Putamen (tissue), 1 donor: Measurements from ENCODE around the gene GLCCI1.
A peak's percentile ranks its signal among the peaks of the same experiment; 100 is the strongest.

ENCODE experiments used
- DNase-seq: peaks from one replicate; pipeline ENCODE4 v3.0.0-alpha.2; 2016; ENCODE audit warnings: low spot score

GLCCI1 gene

GRCh38 chr7:7962851-7963250 is 5.7 kb upstream of the GLCCI1 start:
- DNase-seq: no peak

GRCh38 chr7:7964250-7964649 is 4.3 kb upstream of the GLCCI1 start:
- DNase-seq: no peak

- DNase-seq: no peak
Measured at GRCh38 chr7:7964691-7965090, 3.9 kb upstream of the GLCCI1 start.

- no peak for DNase-seq
Measured at GRCh38 chr7:7965301-7965700, 3.3 kb upstream of the GLCCI1 start.

- DNase-seq: no peak
Measured at GRCh38 chr7:7966141-7966734, 2.4 kb upstream of the GLCCI1 start.

- DNase-seq: no peak
Measured at GRCh38 chr7:7967886-7968543, 581 bp upstream of the GLCCI1 start.

- DNase-seq: peak; percentile 50
Measured at GRCh38 chr7:7969306-7970236, 975 bp downstream of the GLCCI1 start.

GRCh38 chr7:7970237-7970530 is 1.6 kb downstream of the GLCCI1 start:
- no peak for DNase-seq

GRCh38 chr7:7970531-7971307 is 2.1 kb downstream of the GLCCI1 start:
- DNase-seq: peak; percentile 44

- no peak for DNase-seq
Measured at GRCh38 chr7:7971308-7972040, 2.9 kb downstream of the GLCCI1 start.

GRCh38 chr7:7972128-7972527 is 3.5 kb downstream of the GLCCI1 start:
- DNase-seq: peak; percentile 35

- no peak for DNase-seq
Measured at GRCh38 chr7:7972922-7973594, 4.5 kb downstream of the GLCCI1 start.

GRCh38 chr7:7976677-7977076 is 8.1 kb downstream of the GLCCI1 start:
- DNase-seq: no peak

- DNase-seq: no peak
Measured at GRCh38 chr7:7977774-7978173, 9.2 kb downstream of the GLCCI1 start.

GRCh38 chr7:7978860-7979259 is 10.3 kb downstream of the GLCCI1 start:
- DNase-seq: no peak

GRCh38 chr7:7979558-7979957 is 11.0 kb downstream of the GLCCI1 start:
- DNase-seq: no peak

GRCh38 chr7:7980134-7980533 is 11.5 kb downstream of the GLCCI1 start:
- no peak for DNase-seq

- DNase-seq: no peak
Measured at GRCh38 chr7:7982904-7983303, 14.3 kb downstream of the GLCCI1 start.

- no peak for DNase-seq
Measured at GRCh38 chr7:7984424-7984823, 15.8 kb downstream of the GLCCI1 start.

- no peak for DNase-seq
Measured at GRCh38 chr7:7988706-7989105, 20.1 kb downstream of the GLCCI1 start.

- DNase-seq: no peak
Measured at GRCh38 chr7:7989133-7989532, 20.5 kb downstream of the GLCCI1 start.
